ENCODE data around the gene CDH5.

Gene CDH5

GRCh38 chr16:66408163-66409048 is 41.9 kb downstream of the CDH5 start:
- FAIRE-seq (no peak), DNase-seq (ENCODE audit: extremely low spot score, insufficient read length, low read depth) (no peak)

GRCh38 chr16:66409156-66409555 is 42.7 kb downstream of the CDH5 start:
- FAIRE-seq (no peak), DNase-seq (ENCODE audit: extremely low spot score, insufficient read length, low read depth) (no peak)

- no peak for FAIRE-seq
- DNase-seq (ENCODE audit: extremely low spot score, insufficient read length, low read depth): no peak
Measured at GRCh38 chr16:66412182-66412581, 45.7 kb downstream of the CDH5 start.

GRCh38 chr16:66414891-66415290 is 48.4 kb downstream of the CDH5 start:
- FAIRE-seq (no peak), DNase-seq (ENCODE audit: extremely low spot score, insufficient read length, low read depth) (no peak)

GRCh38 chr16:66416136-66416535 is 49.6 kb downstream of the CDH5 start:
- DNase-seq (ENCODE audit: extremely low spot score, insufficient read length, low read depth) (no peak), FAIRE-seq (no peak)

- no peak for FAIRE-seq
- no peak for DNase-seq (ENCODE audit: extremely low spot score, insufficient read length, low read depth)
Measured at GRCh38 chr16:66416939-66417700, 50.6 kb downstream of the CDH5 start.

- DNase-seq (ENCODE audit: extremely low spot score, insufficient read length, low read depth) (no peak), FAIRE-seq (no peak)
Measured at GRCh38 chr16:66418165-66418962, 51.9 kb downstream of the CDH5 start.

GRCh38 chr16:66419527-66419926 is 53.0 kb downstream of the CDH5 start:
- FAIRE-seq (no peak), DNase-seq (ENCODE audit: extremely low spot score, insufficient read length, low read depth) (no peak)

- FAIRE-seq: no peak
- no peak for DNase-seq (ENCODE audit: extremely low spot score, insufficient read length, low read depth)
Measured at GRCh38 chr16:66420396-66420795, 53.9 kb downstream of the CDH5 start.

GRCh38 chr16:66421891-66422290 is 55.4 kb downstream of the CDH5 start:
- FAIRE-seq (no peak), DNase-seq (ENCODE audit: extremely low spot score, insufficient read length, low read depth) (no peak)

GRCh38 chr16:66422366-66422765 is 55.9 kb downstream of the CDH5 start:
- FAIRE-seq (no peak), DNase-seq (ENCODE audit: extremely low spot score, insufficient read length, low read depth) (no peak)

GRCh38 chr16:66423177-66423576 is 56.7 kb downstream of the CDH5 start:
- FAIRE-seq: no peak
- no peak for DNase-seq (ENCODE audit: extremely low spot score, insufficient read length, low read depth)

GRCh38 chr16:66425651-66426050 is 59.2 kb downstream of the CDH5 start:
- FAIRE-seq: no peak

GRCh38 chr16:66426112-66427035 is 59.9 kb downstream of the CDH5 start:
- DNase-seq (ENCODE audit: extremely low spot score, insufficient read length, low read depth) (no peak), FAIRE-seq (no peak)

More at GRCh38 chr16:66425651-66426050, 59.2 kb downstream of the CDH5 start:
- DNase-seq (ENCODE audit: extremely low spot score, insufficient read length, low read depth): no peak

- no peak for FAIRE-seq
- no peak for DNase-seq (ENCODE audit: extremely low spot score, insufficient read length, low read depth)
Measured at GRCh38 chr16:66427036-66427860, 60.8 kb downstream of the CDH5 start, which contains the start of gene BEAN1. Gene BEAN1 (plus strand): TSS chr16:66427295. CDS start chr16:66437677, 10,382 bp downstream.

GRCh38 chr16:66427871-66428681 is 61.6 kb downstream of the CDH5 start:
- DNase-seq (ENCODE audit: extremely low spot score, insufficient read length, low read depth) (no peak), FAIRE-seq (no peak)

GRCh38 chr16:66428682-66429251 is 62.3 kb downstream of the CDH5 start:
- FAIRE-seq (no peak), DNase-seq (ENCODE audit: extremely low spot score, insufficient read length, low read depth) (no peak)

Measured in GM18507 (cell line).